Liver (tissue), 9 donors: ENCODE results near the gene BTAF1. TPM values are rescaled to one million over a fixed set of nuclear protein-coding genes. Genes with fewer than 3 reads are reported as not detected.

Experiments
- DNase-seq: peaks from one replicate; pipeline ENCODE4 v3.0.0-alpha.2; 2017; ENCODE audit warnings: low spot score
- H3K27ac ChIP-seq, 2 donors: one replicate each; pipeline ENCODE4 v1.7.0; 2013; ENCODE audit warnings: inconsistent platforms in 2 of 2, low read length in 2 of 2, control low read depth in 1 of 2, low read depth in 1 of 2, mild to moderate bottlenecking in 1 of 2
- H3K27me3 ChIP-seq, 4 donors: one replicate each; pipeline versions ENCODE4 v1.6.1 to v1.7.0; 2013; ENCODE audit warnings: low read length in 3 of 4, inconsistent platforms in 1 of 4, mild to moderate bottlenecking in 1 of 4, moderate library complexity in 1 of 4; ENCODE audit not compliant: control insufficient read depth in 4 of 4, insufficient read depth in 4 of 4
- H3K36me3 ChIP-seq, 4 donors: one replicate each; pipeline versions ENCODE4 v1.6.1 to v1.7.0; 2013; ENCODE audit warnings: low read length in 3 of 4, mild to moderate bottlenecking in 3 of 4, low read depth in 1 of 4, moderate library complexity in 1 of 4; ENCODE audit not compliant: control insufficient read depth in 4 of 4, insufficient read depth in 3 of 4
- H3K4me1 ChIP-seq, 4 donors: one replicate each; pipeline versions ENCODE4 v1.6.1 to v1.7.0; 2013; ENCODE audit warnings: low read length in 3 of 4, mild to moderate bottlenecking in 3 of 4, moderate library complexity in 1 of 4; ENCODE audit not compliant: control insufficient read depth in 4 of 4, insufficient read depth in 4 of 4
- H3K4me3 ChIP-seq, 3 donors: one replicate each; pipeline versions ENCODE4 v1.6.1 to v1.7.0; 2013; ENCODE audit warnings: low read length in 3 of 3, control low read depth in 1 of 3, low read depth in 1 of 3, mild to moderate bottlenecking in 1 of 3
- H3K9ac ChIP-seq, 2 donors: one replicate each; pipeline ENCODE4 v1.7.0; 2013; ENCODE audit warnings: low read length in 2 of 2, mild to moderate bottlenecking in 2 of 2, moderate library complexity in 2 of 2, control low read depth in 1 of 2, low read depth in 1 of 2
- H3K9me3 ChIP-seq, 4 donors: one replicate each; pipeline versions ENCODE4 v1.6.1 to v1.7.0; 2013; ENCODE audit warnings: low read length in 3 of 4; ENCODE audit not compliant: control insufficient read depth in 4 of 4
- ATF3 ChIP-seq: IDR thresholded peaks from 2 replicates; pipeline ENCODE4 v1.6.1; 2016; ENCODE audit warnings: antibody characterized with exemption
- EGR1 ChIP-seq, 2 donors: IDR thresholded peaks; 2 replicates each; pipeline ENCODE4 v1.6.1; 2016 to 2018; ENCODE audit warnings: antibody characterized with exemption in 2 of 2, low read depth in 2 of 2
- FOXA1 ChIP-seq: IDR thresholded peaks from 2 replicates; pipeline ENCODE4 v1.6.1; 2016; ENCODE audit warnings: antibody characterized with exemption
- FOXA2 ChIP-seq: IDR thresholded peaks from 2 replicates; pipeline ENCODE4 v1.6.1; 2016; ENCODE audit warnings: antibody characterized with exemption
- GABPA ChIP-seq, 2 donors: IDR thresholded peaks in 1 of 2; conservative IDR thresholded peaks in 1 of 2; 2 replicates each; pipeline ENCODE4 v1.6.1; 2016; ENCODE audit warnings: antibody characterized with exemption in 2 of 2, mild to moderate bottlenecking in 1 of 2, moderate library complexity in 1 of 2
- HNF4A ChIP-seq, 2 donors: conservative IDR thresholded peaks; 2 replicates each; pipeline ENCODE4 v1.6.1; 2016; ENCODE audit warnings: antibody characterized with exemption in 2 of 2, mild to moderate bottlenecking in 2 of 2
- HNF4G ChIP-seq: IDR thresholded peaks from 2 replicates; pipeline ENCODE4 v1.6.1; 2016; ENCODE audit warnings: antibody characterized with exemption
- JUND ChIP-seq, 2 donors: IDR thresholded peaks; 2 replicates each; pipeline ENCODE4 v1.6.1; 2016; ENCODE audit warnings: antibody characterized with exemption in 2 of 2
- MAX ChIP-seq: IDR thresholded peaks from 2 replicates; pipeline ENCODE4 v1.6.1; 2016; ENCODE audit warnings: antibody characterized with exemption
- NR2F2 ChIP-seq: IDR thresholded peaks from 2 replicates; pipeline ENCODE4 v1.6.1; 2016; ENCODE audit warnings: antibody characterized with exemption
- REST ChIP-seq: IDR thresholded peaks from 2 replicates; pipeline ENCODE4 v1.6.1; 2016; ENCODE audit warnings: antibody characterized with exemption, mild to moderate bottlenecking
- RXRA ChIP-seq, 2 donors: IDR thresholded peaks; 2 replicates each; pipeline ENCODE4 v1.6.1; 2017 to 2018; ENCODE audit warnings: antibody characterized with exemption in 2 of 2, mild to moderate bottlenecking in 1 of 2
- SP1 ChIP-seq: IDR thresholded peaks from 2 replicates; pipeline ENCODE4 v1.6.1; 2018; ENCODE audit warnings: antibody characterized with exemption, mild to moderate bottlenecking
- TAF1 ChIP-seq: conservative IDR thresholded peaks from 2 replicates; pipeline ENCODE4 v1.6.1; 2016; ENCODE audit warnings: antibody characterized with exemption, mild to moderate bottlenecking
- YY1 ChIP-seq: IDR thresholded peaks from 2 replicates; pipeline ENCODE4 v1.6.1; 2016; ENCODE audit warnings: antibody characterized with exemption, mild to moderate bottlenecking
- ZBTB33 ChIP-seq: IDR thresholded peaks from 2 replicates; pipeline ENCODE4 v1.6.1; 2016; ENCODE audit warnings: antibody characterized with exemption
- WGBS: extraction: QIAGEN DNeasy Blood & Tissue Kit; methylation state at CpG from one replicate; pipeline ENCODE4 v1.1.7; 2013; 5-methylcytosine and 5-hydroxymethylcytosine counted together
- polyA plus RNA-seq, 2 donors: library from polyadenylated mRNA; stranded (reverse) in 1 of 2; unstranded in 1 of 2; fragments of 200-250 nt in 1 of 2; fragments of >200 nt in 1 of 2; fragmentation: Nextera tagmentation in 1 of 2; extraction: Ambion mirVana in 1 of 2; gene quantifications; one replicate each; pipeline versions ENCODE4 v1.2.1 to v1.2.3, GENCODE V29; 2013 to 2015
- total RNA-seq, 2 donors: library from RNA; depleted of rRNA; stranded (reverse); fragments of >200 nt; gene quantifications; one replicate each; pipeline ENCODE4 v1.2.3, GENCODE V29; 2014
- donor health status: healthy.
- donor health status: healthy.
- donor health status: healthy.
- donor health status: healthy.
- donor health status: healthy.

BTAF1 gene
- total and polyA plus RNA-seq, 4 donors, result 5.9 to 49.6 (median 18.0) TPM

- Histone ChIP-seq H3K9me3 (no peaks in the 10 kb centered on the region), H3K36me3 (peaks cover 2 to 30% (median 14%) of the 10 kb centered on the region in 4 donors), H3K27ac (no peak overlapping the region), H3K4me3 (no peak overlapping the region), H3K9ac (no peak overlapping the region), H3K4me1 (no peaks in the 10 kb centered on the region), H3K27me3 (no peaks in the 10 kb centered on the region)
- no peak for DNase-seq
- 96% methylated on average over 2 of the region's 2 CpGs for WGBS
- no peak for TF ChIP-seq NR2F2
- TF ChIP-seq EGR1 (IDR thresholded peaks at IDR 0.05; ENCODE audit: low read depth in 2 of 2), result no peak
- no peak for TF ChIP-seq FOXA1
- no peak for TF ChIP-seq YY1
- TF ChIP-seq JUND (IDR thresholded peaks at IDR 0.05), result no peak
- no peak for TF ChIP-seq REST
- TF ChIP-seq RXRA (IDR thresholded peaks at IDR 0.05), result no peak
- no peak for TF ChIP-seq GABPA (IDR thresholded peaks at IDR 0.05 in 1 of 2, conservative IDR thresholded peaks at IDR 0.05 in 1 of 2)
- TF ChIP-seq HNF4G, result no peak
- no peak for TF ChIP-seq FOXA2
Observed at GRCh38 chr10:91977491-91977890, 53.9 kb downstream of the BTAF1 start.

- Histone ChIP-seq H3K4me3 (no peak overlapping the region), H3K27ac (no peak overlapping the region), H3K36me3 (peaks cover 2 to 41% (median 22%) of the 10 kb centered on the region in 4 donors), H3K4me1 (no peaks in the 10 kb centered on the region), H3K9me3 (no peaks in the 10 kb centered on the region), H3K9ac (no peak overlapping the region), H3K27me3 (no peaks in the 10 kb centered on the region)
- 98% methylated on average over 1 of the region's 1 CpG for WGBS
- TF ChIP-seq TAF1 (no peak), ZBTB33 (no peak), SP1 (no peak), MAX (no peak), GABPA (IDR thresholded peaks at IDR 0.05 in 1 of 2, conservative IDR thresholded peaks at IDR 0.05 in 1 of 2) (no peak), HNF4A (conservative IDR thresholded peaks at IDR 0.05) (no peak), REST (no peak), RXRA (IDR thresholded peaks at IDR 0.05) (no peak), FOXA1 (no peak), JUND (IDR thresholded peaks at IDR 0.05) (no peak), ATF3 (no peak), YY1 (no peak), NR2F2 (no peak)
- DNase-seq, result no peak
Observed at GRCh38 chr10:91978585-91978984, 55.0 kb downstream of the BTAF1 start.
